ENCODE measurements around the gene CXCL1. TPM values are rescaled to one million over a fixed set of nuclear protein-coding genes. Genes with fewer than 3 reads are reported as not detected.
"Not testable (repeated sequence)": the region's sequence is repeated elsewhere in the genome, so short reads cannot be mapped to it uniquely, and the experiment has no call there.

The CXCL1 gene
- polyA plus RNA-seq, 5 donors = 0.84 to 2.9 (median 2.0) TPM

- no peak for DNase-seq
These were observed 3.3 kb downstream of the CXCL1 start for GRCh38 chr4:73872316-73873108.

GRCh38 chr4:73874386-73874785 is 5.2 kb downstream of the CXCL1 start:
- no peak for DNase-seq

- no peak for DNase-seq
These were observed 6.2 kb downstream of the CXCL1 start for GRCh38 chr4:73875401-73875800.

GRCh38 chr4:73883306-73883705 is 14.1 kb downstream of the CXCL1 start:
- no peak for DNase-seq

GRCh38 chr4:73885574-73886267 is 16.5 kb downstream of the CXCL1 start:
- DNase-seq = no peak

- DNase-seq = no peak
These were observed 22.1 kb downstream of the CXCL1 start for GRCh38 chr4:73891326-73891725.

GRCh38 chr4:73891739-73892405 is 22.7 kb downstream of the CXCL1 start:
- DNase-seq = no peak

- DNase-seq = no peak
These were observed 23.8 kb downstream of the CXCL1 start for GRCh38 chr4:73892966-73893365.

- no peak for DNase-seq
These were observed 24.8 kb downstream of the CXCL1 start for GRCh38 chr4:73894001-73894400.

- no peak for DNase-seq
These were observed 26.3 kb downstream of the CXCL1 start for GRCh38 chr4:73895201-73896175.

GRCh38 chr4:73896416-73896815 is 27.2 kb downstream of the CXCL1 start:
- no peak for DNase-seq

GRCh38 chr4:73897380-73898136 is 28.4 kb downstream of the CXCL1 start:
- DNase-seq = no peak

GRCh38 chr4:73899338-73899737 is 30.1 kb downstream of the CXCL1 start:
- not testable (repeated sequence) for DNase-seq

GRCh38 chr4:73901031-73901430 is 31.8 kb downstream of the CXCL1 start:
- DNase-seq = no peak

GRCh38 chr4:73902038-73902637 is 32.9 kb downstream of the CXCL1 start:
- no peak for DNase-seq

GRCh38 chr4:73902817-73903547 is 33.8 kb downstream of the CXCL1 start:
- no peak for DNase-seq

- no peak for DNase-seq
These were observed 35.3 kb downstream of the CXCL1 start for GRCh38 chr4:73904491-73904890.

GRCh38 chr4:73908965-73909364 is 39.8 kb downstream of the CXCL1 start:
- no peak for DNase-seq

- no peak for DNase-seq
These were observed 42.6 kb downstream of the CXCL1 start for GRCh38 chr4:73911746-73912145.

GRCh38 chr4:73912191-73912590 is 43.0 kb downstream of the CXCL1 start:
- DNase-seq = no peak

All from right lung (tissue), 5 donors.